Measurements from ENCODE around the gene GPR139.

The GPR139 gene

GRCh38 chr16:20020083-20020482 is 53.6 kb downstream of the GPR139 start:
- Histone ChIP-seq H3K27ac (replicated peaks) (no peak overlapping the region), H3K27me3 (ENCODE audit: insufficient read depth, poor library complexity, severe bottlenecking) (no peaks in the 10 kb centered on the region)
- TF ChIP-seq SPI1 (IDR thresholded peaks at IDR 0.05; ENCODE audit: borderline replicate concordance, low read depth), result no peak
- TF ChIP-seq, protein P1, sequence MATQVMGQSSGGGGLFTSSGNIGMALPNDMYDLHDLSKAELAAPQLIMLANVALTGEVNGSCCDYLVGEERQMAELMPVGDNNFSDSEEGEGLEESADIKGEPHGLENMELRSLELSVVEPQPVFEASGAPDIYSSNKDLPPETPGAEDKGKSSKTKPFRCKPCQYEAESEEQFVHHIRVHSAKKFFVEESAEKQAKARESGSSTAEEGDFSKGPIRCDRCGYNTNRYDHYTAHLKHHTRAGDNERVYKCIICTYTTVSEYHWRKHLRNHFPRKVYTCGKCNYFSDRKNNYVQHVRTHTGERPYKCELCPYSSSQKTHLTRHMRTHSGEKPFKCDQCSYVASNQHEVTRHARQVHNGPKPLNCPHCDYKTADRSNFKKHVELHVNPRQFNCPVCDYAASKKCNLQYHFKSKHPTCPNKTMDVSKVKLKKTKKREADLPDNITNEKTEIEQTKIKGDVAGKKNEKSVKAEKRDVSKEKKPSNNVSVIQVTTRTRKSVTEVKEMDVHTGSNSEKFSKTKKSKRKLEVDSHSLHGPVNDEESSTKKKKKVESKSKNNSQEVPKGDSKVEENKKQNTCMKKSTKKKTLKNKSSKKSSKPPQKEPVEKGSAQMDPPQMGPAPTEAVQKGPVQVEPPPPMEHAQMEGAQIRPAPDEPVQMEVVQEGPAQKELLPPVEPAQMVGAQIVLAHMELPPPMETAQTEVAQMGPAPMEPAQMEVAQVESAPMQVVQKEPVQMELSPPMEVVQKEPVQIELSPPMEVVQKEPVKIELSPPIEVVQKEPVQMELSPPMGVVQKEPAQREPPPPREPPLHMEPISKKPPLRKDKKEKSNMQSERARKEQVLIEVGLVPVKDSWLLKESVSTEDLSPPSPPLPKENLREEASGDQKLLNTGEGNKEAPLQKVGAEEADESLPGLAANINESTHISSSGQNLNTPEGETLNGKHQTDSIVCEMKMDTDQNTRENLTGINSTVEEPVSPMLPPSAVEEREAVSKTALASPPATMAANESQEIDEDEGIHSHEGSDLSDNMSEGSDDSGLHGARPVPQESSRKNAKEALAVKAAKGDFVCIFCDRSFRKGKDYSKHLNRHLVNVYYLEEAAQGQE (IDR thresholded peaks at IDR 0.05; ENCODE audit: insufficient replicate concordance, low read depth), result no peak
- TF ChIP-seq, protein P2, sequence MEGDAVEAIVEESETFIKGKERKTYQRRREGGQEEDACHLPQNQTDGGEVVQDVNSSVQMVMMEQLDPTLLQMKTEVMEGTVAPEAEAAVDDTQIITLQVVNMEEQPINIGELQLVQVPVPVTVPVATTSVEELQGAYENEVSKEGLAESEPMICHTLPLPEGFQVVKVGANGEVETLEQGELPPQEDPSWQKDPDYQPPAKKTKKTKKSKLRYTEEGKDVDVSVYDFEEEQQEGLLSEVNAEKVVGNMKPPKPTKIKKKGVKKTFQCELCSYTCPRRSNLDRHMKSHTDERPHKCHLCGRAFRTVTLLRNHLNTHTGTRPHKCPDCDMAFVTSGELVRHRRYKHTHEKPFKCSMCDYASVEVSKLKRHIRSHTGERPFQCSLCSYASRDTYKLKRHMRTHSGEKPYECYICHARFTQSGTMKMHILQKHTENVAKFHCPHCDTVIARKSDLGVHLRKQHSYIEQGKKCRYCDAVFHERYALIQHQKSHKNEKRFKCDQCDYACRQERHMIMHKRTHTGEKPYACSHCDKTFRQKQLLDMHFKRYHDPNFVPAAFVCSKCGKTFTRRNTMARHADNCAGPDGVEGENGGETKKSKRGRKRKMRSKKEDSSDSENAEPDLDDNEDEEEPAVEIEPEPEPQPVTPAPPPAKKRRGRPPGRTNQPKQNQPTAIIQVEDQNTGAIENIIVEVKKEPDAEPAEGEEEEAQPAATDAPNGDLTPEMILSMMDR (IDR thresholded peaks at IDR 0.05; ENCODE audit: insufficient read depth, low read length), result no peak
- no peak for TF ChIP-seq GABPA (IDR thresholded peaks at IDR 0.05; ENCODE audit: low read depth)
- TF ChIP-seq POLR2AphosphoS5 (IDR thresholded peaks at IDR 0.05; ENCODE audit: low read depth), result no peak

DNA sequence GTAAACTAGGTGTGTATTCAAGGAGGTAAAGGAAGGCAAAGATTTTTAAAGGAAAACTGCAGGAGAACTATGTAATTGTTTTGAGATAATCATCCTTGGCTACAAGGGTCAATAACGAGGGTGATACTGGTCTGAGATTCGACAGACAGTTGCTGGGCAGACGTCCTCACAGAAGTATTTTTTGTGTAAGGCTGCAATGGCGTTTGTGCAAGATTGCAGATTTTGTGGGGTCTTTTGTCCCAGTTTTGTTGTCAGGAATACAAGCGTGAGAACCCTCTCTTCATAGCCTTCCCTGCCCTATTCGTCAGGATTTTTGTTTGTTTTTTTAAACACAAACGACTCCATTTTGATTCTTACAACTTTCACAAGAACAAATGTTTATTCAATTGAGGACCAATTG is 57.5 kb downstream of the GPR139 start:
- no peak overlapping the region for H3K27ac ChIP-seq (replicated peaks)
- no peak overlapping the region for H3K4me3 ChIP-seq (replicated peaks; ENCODE audit: insufficient read depth, low read length)
- DNase-seq (ENCODE audit: low read depth in 1 of 2, low spot score in 1 of 2), result no peak
- TF ChIP-seq GABPA (IDR thresholded peaks at IDR 0.05; ENCODE audit: low read depth) (no peak), SPI1 (IDR thresholded peaks at IDR 0.05; ENCODE audit: borderline replicate concordance, low read depth) (no peak), POLR2AphosphoS5 (IDR thresholded peaks at IDR 0.05; ENCODE audit: low read depth) (no peak)
- TF ChIP-seq, protein P1 (IDR thresholded peaks at IDR 0.05; ENCODE audit: insufficient replicate concordance, low read depth), result no peak
- TF ChIP-seq, protein P2 (IDR thresholded peaks at IDR 0.05; ENCODE audit: insufficient read depth, low read length), result no peak
- no peaks in the 10 kb centered on the region for H3K27me3 ChIP-seq (ENCODE audit: insufficient read depth, poor library complexity, severe bottlenecking)

More at GRCh38 chr16:20020083-20020482, 53.6 kb downstream of the GPR139 start:
- no peak for DNase-seq (ENCODE audit: low read depth in 1 of 2, low spot score in 1 of 2)
- no peak overlapping the region for H3K4me3 ChIP-seq (replicated peaks; ENCODE audit: insufficient read depth, low read length)

DNA sequence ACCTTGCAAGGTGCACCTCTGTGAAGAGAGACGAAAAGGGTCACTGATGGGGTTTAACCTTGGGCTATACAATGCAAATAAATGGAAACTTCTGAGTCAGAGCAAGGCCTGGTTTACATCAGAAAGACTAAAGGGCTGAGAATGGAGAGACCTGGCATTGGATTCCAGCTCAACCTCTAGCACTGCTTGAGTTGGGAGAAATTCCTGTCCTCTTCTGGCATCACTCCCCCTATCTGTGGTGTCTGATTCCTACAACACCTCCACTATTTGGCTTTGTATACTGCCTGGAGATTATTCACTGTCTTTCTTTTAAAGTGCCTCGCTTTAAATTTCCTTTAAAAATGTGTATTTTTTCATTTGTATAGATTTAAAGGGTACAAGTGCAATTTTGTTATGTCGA is 68.8 kb downstream of the GPR139 start:
- DNase-seq (ENCODE audit: low read depth in 1 of 2, low spot score in 1 of 2), result no peak
- Histone ChIP-seq H3K4me3 (replicated peaks; ENCODE audit: insufficient read depth, low read length) (no peak overlapping the region), H3K27ac (replicated peaks) (no peak overlapping the region), H3K27me3 (ENCODE audit: insufficient read depth, poor library complexity, severe bottlenecking) (no peaks in the 10 kb centered on the region)
- TF ChIP-seq, protein P1 (IDR thresholded peaks at IDR 0.05; ENCODE audit: insufficient replicate concordance, low read depth), result no peak
- TF ChIP-seq GABPA (IDR thresholded peaks at IDR 0.05; ENCODE audit: low read depth), result no peak
- TF ChIP-seq SPI1 (IDR thresholded peaks at IDR 0.05; ENCODE audit: borderline replicate concordance, low read depth), result no peak
- TF ChIP-seq, protein P2 (IDR thresholded peaks at IDR 0.05; ENCODE audit: insufficient read depth, low read length), result no peak
- TF ChIP-seq POLR2AphosphoS5 (IDR thresholded peaks at IDR 0.05; ENCODE audit: low read depth), result no peak
